ENCODE measurements around the gene MLLT3. TPM values are rescaled to one million over a fixed set of nuclear protein-coding genes. Genes with fewer than 3 reads are reported as not detected.
A peak's percentile ranks its signal among the peaks of the same experiment; 100 is the strongest.
"Not testable (repeated sequence)": the region's sequence is repeated elsewhere in the genome, so short reads cannot be mapped to it uniquely, and the experiment has no call there.

MLLT3 gene
- total RNA-seq, 1 experiment from 2014 or later, result 18.1 TPM

GRCh38 chr9:20597862-20598261 is 24.4 kb downstream of the MLLT3 start:
- DNase-seq (ENCODE audit: low read depth), result no peak

DNA sequence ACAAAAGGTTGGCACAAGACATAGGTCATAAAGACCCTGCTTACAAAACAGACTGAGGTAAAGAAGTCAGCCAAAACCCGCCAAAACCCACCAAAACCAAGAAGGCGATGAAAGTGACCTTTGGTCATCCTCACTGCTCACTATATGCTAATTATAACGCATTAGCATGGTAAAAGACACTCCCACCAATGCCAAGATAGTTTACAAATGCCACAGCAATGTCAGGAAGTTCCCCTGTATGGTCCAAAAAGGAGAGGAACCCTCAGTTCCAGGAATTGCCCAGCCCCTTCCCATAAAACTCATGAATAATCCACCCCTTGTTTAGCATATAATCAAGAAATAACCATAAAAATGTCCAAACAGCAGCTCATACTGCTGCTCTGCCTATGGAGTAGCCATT is 27.7 kb downstream of the MLLT3 start:
- peak; percentile 59 for DNase-seq (ENCODE audit: low read depth)

- DNase-seq (ENCODE audit: low read depth), result peak; percentile 80
These were observed 28.8 kb downstream of the MLLT3 start for GRCh38 chr9:20593537-20593936.

GRCh38 chr9:20593105-20593504 is 29.2 kb downstream of the MLLT3 start:
- no peak for DNase-seq (ENCODE audit: low read depth)

- DNase-seq (ENCODE audit: low read depth), result peak; percentile 63
These were observed 29.6 kb downstream of the MLLT3 start for GRCh38 chr9:20592673-20593072.

DNA sequence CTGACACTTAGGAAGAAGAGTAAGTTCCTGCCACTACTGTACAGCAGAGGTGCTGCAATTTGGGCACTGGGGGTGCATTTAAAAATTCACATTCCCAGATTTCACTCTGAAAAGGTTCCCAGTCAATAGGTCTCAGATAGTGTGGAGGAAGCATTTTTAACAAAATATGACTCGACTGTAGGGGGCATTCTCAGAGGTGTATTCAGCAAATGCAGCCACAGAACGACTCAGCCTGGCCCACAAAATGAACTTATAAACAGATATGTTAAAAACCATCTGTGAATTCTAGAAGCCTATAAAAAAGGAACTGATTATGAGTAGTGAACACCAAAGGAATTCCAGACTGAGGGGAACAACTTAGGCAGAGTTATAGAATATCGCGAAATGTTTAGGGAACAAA is 31.1 kb downstream of the MLLT3 start:
- peak; percentile 37 for DNase-seq (ENCODE audit: low read depth)

DNA sequence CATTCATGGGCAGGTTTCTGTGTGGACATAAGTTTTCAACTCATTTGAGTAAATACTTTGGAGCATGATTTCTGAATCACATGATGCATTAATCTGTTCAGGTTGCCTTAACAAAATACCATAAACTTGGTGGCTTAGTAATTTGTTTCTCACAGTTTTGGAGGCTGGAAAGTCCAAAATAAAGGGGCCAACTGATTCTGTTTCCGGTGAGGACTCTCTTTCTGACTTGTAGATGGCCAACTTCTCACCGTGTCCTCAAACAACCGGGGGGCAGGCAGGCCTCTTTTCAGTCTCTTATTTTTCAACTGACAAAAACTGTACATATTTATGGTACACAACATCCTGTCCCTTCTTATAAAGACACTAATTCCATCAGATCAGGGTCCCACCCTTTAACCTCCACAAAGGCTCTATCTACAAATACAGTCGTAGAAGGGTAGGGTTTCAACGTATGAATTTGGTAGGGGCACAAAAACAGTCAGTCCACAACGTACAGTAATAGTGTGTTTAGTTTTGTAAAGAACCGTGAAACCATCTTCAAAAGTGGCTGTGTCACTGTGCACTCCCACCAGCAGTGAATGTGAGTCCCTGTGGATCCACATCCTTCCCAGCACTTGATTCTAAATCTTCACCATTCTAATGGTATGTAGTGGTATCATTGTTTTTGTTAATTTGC is 37.2 kb downstream of the MLLT3 start:
- DNase-seq (ENCODE audit: low read depth), result no peak

DNA sequence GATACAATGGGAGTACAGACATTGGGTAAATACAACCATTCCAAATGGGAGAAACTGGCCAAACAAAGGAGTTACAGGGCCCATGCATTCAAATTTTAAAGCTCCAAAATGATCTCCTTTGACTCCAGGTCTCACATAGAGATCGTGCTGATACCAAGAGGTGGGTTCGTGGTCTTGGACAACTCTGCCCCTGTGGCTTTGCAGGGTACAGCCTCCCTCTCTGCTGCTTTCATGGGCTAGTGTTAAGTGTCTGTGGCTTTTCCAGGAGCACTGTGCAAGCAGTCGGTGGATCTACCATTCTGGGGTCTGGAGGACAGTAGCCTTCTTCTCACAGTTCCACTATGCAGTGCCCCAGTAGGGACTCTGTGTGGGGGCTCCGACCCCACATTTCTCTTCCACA is 39.2 kb downstream of the MLLT3 start:
- DNase-seq (ENCODE audit: low read depth), result not testable (repeated sequence)

GRCh38 chr9:20582150-20582549 is 40.1 kb downstream of the MLLT3 start:
- DNase-seq (ENCODE audit: low read depth), result no peak

DNA sequence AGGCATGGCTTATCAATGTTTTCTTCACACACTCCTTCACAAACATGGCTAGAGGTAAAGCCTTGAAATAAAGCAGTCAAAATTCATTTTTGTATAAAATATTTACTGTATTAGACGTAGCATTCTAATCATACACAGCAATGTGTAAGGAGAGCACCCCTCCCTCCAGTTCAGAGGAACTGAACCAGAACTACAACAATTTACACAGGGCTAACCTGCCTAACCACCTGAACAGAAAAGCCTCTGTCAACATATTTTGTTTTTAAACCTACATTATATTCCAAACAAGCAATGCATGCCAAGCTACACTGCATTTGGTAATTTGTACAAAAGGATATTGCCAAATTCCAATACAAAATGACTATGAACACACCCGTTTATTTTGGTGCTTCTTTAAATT is 41.6 kb downstream of the MLLT3 start:
- no peak for DNase-seq (ENCODE audit: low read depth)

DNA sequence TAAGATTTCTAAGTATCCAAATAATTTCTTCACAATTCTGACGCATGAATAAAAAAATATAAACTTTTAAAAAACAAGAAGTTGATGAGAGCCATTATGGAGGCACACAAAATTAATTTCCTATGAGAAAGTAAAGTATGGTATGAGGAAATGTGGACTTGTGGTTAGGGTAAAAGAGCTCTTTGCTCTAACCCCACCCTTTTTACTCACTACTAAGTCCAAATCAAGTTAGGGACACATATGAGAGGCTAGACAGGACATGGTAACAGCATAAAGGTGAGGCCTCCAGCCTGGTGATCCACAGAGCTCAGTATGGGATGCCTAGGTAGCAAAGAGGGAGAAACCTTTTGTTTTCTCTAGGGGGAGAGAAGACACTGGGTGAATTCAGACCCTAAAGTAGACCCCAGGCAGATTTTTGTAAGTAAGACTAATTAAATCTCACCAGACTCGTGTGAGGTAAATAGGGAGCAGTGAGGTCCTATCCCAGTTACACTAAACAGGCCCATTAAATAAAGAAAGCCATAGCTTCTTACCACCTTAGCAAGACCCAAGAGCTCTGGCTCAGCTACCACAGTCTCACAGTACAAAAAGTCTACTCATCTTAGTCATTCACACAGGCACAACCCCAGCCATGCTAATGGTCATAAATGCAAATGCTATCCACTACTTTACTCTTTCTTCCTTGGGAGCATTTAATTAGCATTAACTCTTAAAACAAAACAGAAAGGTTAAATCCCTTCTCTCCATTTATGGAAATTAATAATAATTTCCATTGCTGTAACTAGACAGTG is 42.6 kb downstream of the MLLT3 start:
- no peak for DNase-seq (ENCODE audit: low read depth)

- no peak for DNase-seq (ENCODE audit: low read depth)
These were observed 49.3 kb downstream of the MLLT3 start for GRCh38 chr9:20573023-20573422.

GRCh38 chr9:20570756-20571155 is 51.5 kb downstream of the MLLT3 start:
- peak; percentile 72 for DNase-seq (ENCODE audit: low read depth)

DNA sequence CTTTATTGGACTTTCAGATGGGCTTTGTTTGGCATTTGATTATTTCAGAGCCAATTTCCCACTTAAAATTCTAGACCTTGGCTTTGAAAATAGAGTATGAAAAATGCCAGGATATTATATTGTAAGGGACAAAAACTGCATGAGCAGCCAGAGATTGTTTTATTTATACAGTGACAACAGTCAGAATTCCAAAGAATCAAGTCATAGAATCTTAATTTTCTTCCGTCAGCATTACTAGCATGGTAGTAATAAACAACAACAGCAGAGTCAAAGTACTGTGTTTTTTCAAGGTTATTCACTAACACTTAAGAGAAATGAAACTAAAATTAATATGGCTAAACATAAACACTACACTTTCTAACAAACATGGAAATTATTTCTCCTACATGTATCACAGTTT is 52.2 kb downstream of the MLLT3 start:
- DNase-seq (ENCODE audit: low read depth), result peak; percentile 68

DNA sequence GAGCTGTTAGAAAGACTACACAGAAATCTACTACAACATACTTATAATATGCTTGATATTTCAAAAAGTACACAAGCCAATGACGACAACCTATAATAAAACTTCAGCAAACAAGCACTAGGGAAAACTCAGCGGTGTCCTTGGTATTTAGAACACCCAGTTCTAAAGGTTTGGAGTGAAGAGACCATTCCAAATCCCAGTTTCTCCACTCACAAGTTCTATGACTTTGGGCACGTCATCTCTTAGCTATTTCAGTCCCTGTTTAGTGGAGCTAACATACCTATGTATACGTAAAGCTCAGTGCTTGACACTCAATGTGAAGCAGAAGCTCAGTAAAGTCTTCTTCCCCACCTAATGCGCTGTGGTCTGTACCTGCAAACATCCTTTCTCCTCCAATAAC is 52.8 kb downstream of the MLLT3 start:
- DNase-seq (ENCODE audit: low read depth), result no peak

DNA sequence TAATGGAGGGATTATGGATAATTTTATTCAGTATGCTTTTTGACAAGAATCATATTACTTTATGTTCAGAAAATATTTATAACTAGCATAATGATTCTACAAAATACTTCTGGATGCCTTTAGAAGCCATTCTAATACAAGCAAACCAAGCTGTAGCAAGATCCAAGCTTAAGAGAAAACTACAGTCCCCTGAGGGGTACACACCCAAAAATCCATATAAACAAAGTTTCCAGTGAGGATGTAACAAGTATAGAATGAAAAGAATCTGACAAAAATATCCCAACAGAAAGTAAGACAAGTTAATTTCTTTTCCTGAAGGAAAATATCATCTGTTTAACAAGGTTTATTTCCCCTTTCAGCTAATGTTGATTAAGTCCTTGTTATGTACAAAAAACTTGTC is 53.9 kb downstream of the MLLT3 start:
- DNase-seq (ENCODE audit: low read depth), result no peak

- no peak for DNase-seq (ENCODE audit: low read depth)
These were observed 55.9 kb downstream of the MLLT3 start for GRCh38 chr9:20566401-20566800.

GRCh38 chr9:20564650-20565049 is 57.6 kb downstream of the MLLT3 start:
- no peak for DNase-seq (ENCODE audit: low read depth)

- DNase-seq (ENCODE audit: low read depth), result no peak
These were observed 58.4 kb downstream of the MLLT3 start for GRCh38 chr9:20563917-20564316.

DNA sequence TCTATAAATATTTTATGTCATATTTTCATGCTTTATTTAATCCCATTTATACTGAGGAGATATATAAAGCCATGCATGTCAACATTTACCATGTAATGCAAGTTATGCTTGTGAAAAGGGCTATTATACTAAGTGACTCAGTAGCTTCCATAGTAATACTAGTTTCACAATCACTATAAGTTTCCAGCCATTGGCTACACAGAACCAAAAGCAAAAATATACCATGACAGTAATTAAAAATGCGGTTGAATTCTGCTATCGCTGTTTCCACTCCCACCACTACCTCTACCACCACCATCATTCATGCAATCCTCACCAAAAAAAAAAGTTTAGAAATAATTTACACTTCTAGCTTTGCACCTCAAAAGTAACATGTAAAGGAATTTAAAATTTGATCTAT is 60.2 kb downstream of the MLLT3 start:
- DNase-seq (ENCODE audit: low read depth), result no peak

GRCh38 chr9:20561531-20561930 is 60.8 kb downstream of the MLLT3 start:
- DNase-seq (ENCODE audit: low read depth), result no peak

GRCh38 chr9:20559231-20559890 is 62.9 kb downstream of the MLLT3 start:
- DNase-seq (ENCODE audit: low read depth), result peak; percentile 56

DNA sequence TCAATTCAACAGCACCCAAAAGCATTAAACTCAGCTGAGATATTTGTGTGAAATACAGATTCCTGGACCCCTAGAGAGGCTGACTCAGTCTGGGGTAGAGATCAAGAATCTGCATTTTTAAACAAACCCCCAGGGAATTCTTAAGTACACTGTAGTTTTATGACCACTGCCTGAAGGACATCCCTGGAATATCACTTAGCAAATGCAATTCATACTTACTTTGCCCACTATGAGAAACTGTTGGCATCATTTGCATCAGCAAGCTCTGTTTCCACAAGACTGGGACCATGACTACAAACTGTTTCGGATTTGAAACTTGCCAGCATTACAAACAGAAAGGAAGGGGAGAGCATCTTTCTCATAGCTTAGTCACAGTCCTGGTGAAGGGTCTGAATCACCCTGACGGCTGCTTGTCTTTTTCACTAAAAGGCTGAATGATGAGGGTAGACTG is 63.7 kb downstream of the MLLT3 start:
- peak; percentile 95 for DNase-seq (ENCODE audit: low read depth)
